Measurements from ENCODE around the gene ATAD3B. TPM values are rescaled to one million over a fixed set of nuclear protein-coding genes. Genes with fewer than 3 reads are reported as not detected.

The ATAD3B gene
- total and polyA plus RNA-seq, 2 of the 13 experiments (the other 11 are each of a cell fraction or from before 2014, with no cell fraction given): 9.6 to 31.1 TPM

- FAIRE-seq (no peak), DNase-seq (ENCODE audit: low spot score) (no peak), ATAC-seq (no peak)
- Histone ChIP-seq H3K9me3 (ENCODE audit: low read length) (no peaks in the 10 kb centered on the region), H3K36me3 (replicated peaks in 1 of 2; ENCODE audit: control insufficient read depth in 1 of 2, insufficient read depth in 2 of 2, low read length in 2 of 2) (peaks cover 0 to 2% of the 10 kb centered on the region in 2 experiments; a peak in 1 of 5 replicates), H3K27me3 (ENCODE audit: control insufficient read depth in 1 of 2, insufficient read depth in 2 of 2, low read length in 2 of 2) (no peaks in the 10 kb centered on the region), H4K20me1 (ENCODE audit: insufficient read depth, low read length) (no peaks in the 10 kb centered on the region), H3K4me3 (replicated peaks in 1 of 3; ENCODE audit: insufficient read depth in 1 of 3, low read depth in 2 of 3, low read length in 3 of 3) (peak overlapping the region; percentile 72 to 88 (median 84)), H3K79me2 (ENCODE audit: insufficient read depth, low read length) (peaks cover 31% of the 10 kb centered on the region), H3K4me2 (ENCODE audit: low read depth, low read length) (peak overlapping the region; percentile 94), H3K27ac (ENCODE audit: extremely low read length, insufficient read depth, low read length) (peak overlapping the region; percentile 54), H3K4me1 (ENCODE audit: insufficient read depth, low read length) (peaks cover 57% of the 10 kb centered on the region), H3K9ac (ENCODE audit: insufficient read depth, low read depth, low read length) (peak overlapping the region; percentile 74), H2AFZ (ENCODE audit: low read length) (no peak overlapping the region)
- BruUV-seq (replicated peaks): no TSS peak
- POLR2A ChIA-PET: interaction anchor here (0.6 to 11.0 kb wide), 15 partner anchors 7 to 73 kb away, joined by 3 to 355 read pairs (median 6); partner anchors contain the start of genes ANKRD65, AURKAIP1, CCNL2 and MRPL20
- 27% methylated on average over 6 of the region's 31 CpGs for WGBS (ENCODE audit: low lambda C conversion rate)
- CTCF ChIA-PET (ENCODE audit: low intra/inter-chr PET ratio, low total read pairs): interaction anchor here (1.1 kb wide), 1 partner anchor 20 kb away, joined by 3 read pairs; no protein-coding TSS in a partner anchor
- in situ Hi-C loops (cut with HindIII; ENCODE audit: extremely low pct_ligation_motif_present, low pct_unique_long_range_greater_than_20kb) (loop anchor here (5.0 kb wide), 1 partner anchor 35 kb away; no protein-coding TSS in a partner anchor), intact Hi-C loops (cut with micrococcal nuclease; ENCODE audit: unreplicated experiment) (no loop called here)
- 0 out of 2 replicates have a peak, but pooled peaks have one; percentile 47 for TF ChIP-seq ZNF775 (CRISPR knock-in tag; IDR thresholded peaks at IDR 0.05; ENCODE audit: borderline replicate concordance)
- 0 out of 2 replicates have a peak, but pooled peaks have one; percentile 30 for TF ChIP-seq ZNF550 (CRISPR knock-in tag; IDR thresholded peaks at IDR 0.05; ENCODE audit: borderline replicate concordance)
- TF ChIP-seq E2F1 (CRISPR knock-in tag; IDR thresholded peaks at IDR 0.05): no peak
- no peak for TF ChIP-seq ZNF570 (CRISPR knock-in tag; IDR thresholded peaks at IDR 0.05; ENCODE audit: borderline replicate concordance)
- TF ChIP-seq ZMYM4 (CRISPR knock-in tag; IDR thresholded peaks at IDR 0.05): no peak
- peak; percentile 10 for TF ChIP-seq ZNF501 (CRISPR knock-in tag; IDR thresholded peaks at IDR 0.05)
- peak; percentile 23; the same call in 1 of the 2 replicates for TF ChIP-seq HOXD1 (CRISPR knock-in tag; IDR thresholded peaks at IDR 0.05)
- TF ChIP-seq ZBTB38 (CRISPR knock-in tag; IDR thresholded peaks at IDR 0.05): no peak
- TF ChIP-seq ZNF605 (CRISPR knock-in tag; IDR thresholded peaks at IDR 0.05): peak; percentile 42; the same call in 1 of the 2 replicates
- TF ChIP-seq, protein P1, sequence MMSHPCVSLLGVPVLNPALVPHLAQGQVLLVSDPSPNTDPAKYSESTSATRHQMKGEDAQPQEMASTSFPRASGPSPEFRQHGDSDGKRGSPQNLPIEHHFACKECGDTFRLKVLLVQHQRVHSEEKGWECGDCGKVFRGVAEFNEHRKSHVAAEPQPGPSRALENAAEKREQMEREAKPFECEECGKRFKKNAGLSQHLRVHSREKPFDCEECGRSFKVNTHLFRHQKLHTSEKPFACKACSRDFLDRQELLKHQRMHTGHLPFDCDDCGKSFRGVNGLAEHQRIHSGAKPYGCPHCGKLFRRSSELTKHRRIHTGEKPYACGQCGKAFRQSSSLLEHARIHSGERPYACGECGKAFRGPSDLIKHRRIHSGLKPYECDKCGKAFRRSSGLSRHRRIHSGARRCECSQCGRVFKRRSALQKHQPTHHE (CRISPR knock-in tag; IDR thresholded peaks at IDR 0.05; ENCODE audit: borderline replicate concordance): 0 out of 2 replicates have a peak, but pooled peaks have one; percentile 52
- peak; percentile 60; the same call in 1 of the 2 replicates for TF ChIP-seq RBFOX2 (IDR thresholded peaks at IDR 0.05; ENCODE audit: low read depth, low read length)
- TF ChIP-seq HNRNPL (IDR thresholded peaks at IDR 0.05; ENCODE audit: low read depth, low read length): peak; percentile 97
- peak; percentile 75; the same call in 1 of the 2 replicates for TF ChIP-seq ZNF253 (CRISPR knock-in tag; IDR thresholded peaks at IDR 0.05; ENCODE audit: borderline replicate concordance)
- TF ChIP-seq JUND (CRISPR knock-in tag; IDR thresholded peaks at IDR 0.05): 0 out of 2 replicates have a peak, but pooled peaks have one; percentile 28
- TF ChIP-seq NR1H2 (CRISPR knock-in tag; IDR thresholded peaks at IDR 0.05; ENCODE audit: borderline replicate concordance, low read depth): 0 out of 2 replicates have a peak, but pooled peaks have one; percentile 36
- TF ChIP-seq SRSF1 (optimal IDR thresholded peaks at IDR 0.05; ENCODE audit: low read depth, low read length): peak; percentile 30
- 0 out of 2 replicates have a peak, but pooled peaks have one; percentile 58 for TF ChIP-seq CSRNP1 (CRISPR knock-in tag; IDR thresholded peaks at IDR 0.05)
- peak; percentile 20; the same call in 1 of the 2 replicates for TF ChIP-seq TARDBP (CRISPR knock-in tag; IDR thresholded peaks at IDR 0.05)
Measured at GRCh38 chr1:1437033-1437903, 34.3 kb upstream of the ATAD3B start.
